Right lobe of liver (tissue), 6 donors: Measurements from ENCODE around the gene GALNT10. TPM values are rescaled to one million over a fixed set of nuclear protein-coding genes. Genes with fewer than 3 reads are reported as not detected.

ENCODE experiments used
- ATAC-seq, 4 donors: fragments of 200-7000 bp; cut with Tn5 transposase; one replicate each; pipeline ENCODE4 v1.9.1; 2020; ENCODE audit warnings: mild to moderate bottlenecking in 4 of 4, moderate library complexity in 4 of 4
- DNase-seq, 3 donors: peaks; one replicate each; pipeline ENCODE4 v3.0.0-alpha.2; 2020
- H3K27ac ChIP-seq, 3 donors: fragments of 200-600 bp; one replicate each; pipeline ENCODE4 v1.8.0; 2022
- H3K27me3 ChIP-seq, 2 donors: fragments of 200-600 bp; one replicate each; pipeline ENCODE4 v1.8.0; 2022
- H3K36me3 ChIP-seq, 4 donors: fragments of 200-600 bp; sonication (generic) in 1 of 4; one replicate each; pipeline versions ENCODE4 v1.5.1 to v1.8.0; 2017 to 2022; ENCODE audit warnings: control low read depth in 1 of 4
- H3K4me1 ChIP-seq, 4 donors: fragments of 200-600 bp; sonication (generic) in 1 of 4; one replicate each; pipeline versions ENCODE4 v1.5.1 to v1.8.0; 2017 to 2022; ENCODE audit warnings: control low read depth in 1 of 4
- H3K4me3 ChIP-seq, 3 donors: fragments of 200-600 bp; one replicate each; pipeline ENCODE4 v1.8.0; 2022
- H3K9me3 ChIP-seq, 4 donors: fragments of 200-600 bp; sonication (generic) in 1 of 4; one replicate each; pipeline versions ENCODE4 v1.5.1 to v1.8.0; 2017 to 2022; ENCODE audit warnings: control low read depth in 1 of 4
- POLR2A ChIP-seq: fragments of 450-650 bp; IDR thresholded peaks from one replicate; pipeline ENCODE4 v1.6.1; 2017; ENCODE audit warnings: antibody characterized with exemption, mild to moderate bottlenecking
- WGBS: methylation state at CpG from one replicate; pipeline ENCODE4 v1.1.6; 2018; ENCODE audit warnings: low coverage, low lambda C conversion rate; ENCODE audit not compliant: insufficient coverage; ENCODE audit errors: missing lambda C conversion rate; 5-methylcytosine and 5-hydroxymethylcytosine counted together
- intact Hi-C, 2 donors: fragments of 100-400 bp; cut with DNase I; formaldehyde crosslinking; loops; one replicate each; pipeline versions ENCODE4 v1.11.2 to v1.14.1; 2022
- total RNA-seq, 6 experiments: library from RNA; depleted of rRNA in 2 of 6; stranded (reverse); fragments of >200 nt in 2 of 6; fragmentation: NEBNext Ultra II Directional in 3 of 6; extraction: Animal tissue kit (Norgen Biotek cat#: 25700) in 3 of 6; gene quantifications; one replicate each; pipeline versions ENCODE4 v1.1.0 to v1.2.4, GENCODE V29; 2016 to 2023
- TF ChIP-seq, protein P1 (sequence below), 4 donors: fragments of 200-600 bp in 3 of 4; fragments of 450-650 bp in 1 of 4; IDR thresholded peaks; one replicate each; pipeline versions ENCODE4 v1.5.1 to v1.8.0; 2016 to 2022; ENCODE audit warnings: antibody characterized with exemption in 4 of 4, mild to moderate bottlenecking in 2 of 4
- donor health status: DM: no; HTN: yes; CAD: no.
- donor health status: DM: no; HTN: no; CAD: no.
- donor health status: DM: no; HTN: no; CAD: no.
- donor health status: DM: no; HTN: yes; CAD: no.
- donor health status: DM: no; HTN: yes; CAD: no.

GALNT10 gene
- total RNA-seq, 6 experiments from 2014 or later, result 4.0 to 9.7 (median 7.1) TPM

DNA sequence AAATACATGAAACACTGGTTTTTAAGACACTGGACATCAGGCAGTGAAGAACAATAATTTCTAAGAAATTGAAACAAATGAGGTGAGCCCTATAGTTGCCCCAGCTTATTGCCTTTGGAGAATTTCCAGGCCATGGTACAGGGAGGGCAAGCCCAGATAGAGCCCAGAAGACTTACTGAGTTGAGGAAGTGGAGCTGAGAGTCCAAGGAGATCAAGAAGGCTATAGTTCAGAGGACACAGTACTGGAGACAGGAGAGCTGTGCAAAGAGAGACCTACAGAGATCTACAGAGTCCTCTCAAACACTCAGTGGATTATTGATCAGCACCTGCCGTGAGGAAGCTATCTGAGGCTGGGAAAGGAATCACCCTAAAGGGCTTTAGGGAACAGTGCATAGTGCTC is 112.6 kb downstream of the GALNT10 start:
- TF ChIP-seq, protein P1, sequence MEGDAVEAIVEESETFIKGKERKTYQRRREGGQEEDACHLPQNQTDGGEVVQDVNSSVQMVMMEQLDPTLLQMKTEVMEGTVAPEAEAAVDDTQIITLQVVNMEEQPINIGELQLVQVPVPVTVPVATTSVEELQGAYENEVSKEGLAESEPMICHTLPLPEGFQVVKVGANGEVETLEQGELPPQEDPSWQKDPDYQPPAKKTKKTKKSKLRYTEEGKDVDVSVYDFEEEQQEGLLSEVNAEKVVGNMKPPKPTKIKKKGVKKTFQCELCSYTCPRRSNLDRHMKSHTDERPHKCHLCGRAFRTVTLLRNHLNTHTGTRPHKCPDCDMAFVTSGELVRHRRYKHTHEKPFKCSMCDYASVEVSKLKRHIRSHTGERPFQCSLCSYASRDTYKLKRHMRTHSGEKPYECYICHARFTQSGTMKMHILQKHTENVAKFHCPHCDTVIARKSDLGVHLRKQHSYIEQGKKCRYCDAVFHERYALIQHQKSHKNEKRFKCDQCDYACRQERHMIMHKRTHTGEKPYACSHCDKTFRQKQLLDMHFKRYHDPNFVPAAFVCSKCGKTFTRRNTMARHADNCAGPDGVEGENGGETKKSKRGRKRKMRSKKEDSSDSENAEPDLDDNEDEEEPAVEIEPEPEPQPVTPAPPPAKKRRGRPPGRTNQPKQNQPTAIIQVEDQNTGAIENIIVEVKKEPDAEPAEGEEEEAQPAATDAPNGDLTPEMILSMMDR (IDR thresholded peaks at IDR 0.05), result no peak
- no peak for TF ChIP-seq POLR2A
- Histone ChIP-seq H3K27me3 (no peaks in the 10 kb centered on the region), H3K9me3 (no peaks in the 10 kb centered on the region), H3K27ac (no peak overlapping the region), H3K4me3 (no peak overlapping the region), H3K36me3 (no peaks in the 10 kb centered on the region), H3K4me1 (no peaks in the 10 kb centered on the region)
- ATAC-seq (no peak), DNase-seq (no peak)
- intact Hi-C loops, result no loop called here
- WGBS, result 90% methylated on average over 1 of the region's 1 CpG

DNA sequence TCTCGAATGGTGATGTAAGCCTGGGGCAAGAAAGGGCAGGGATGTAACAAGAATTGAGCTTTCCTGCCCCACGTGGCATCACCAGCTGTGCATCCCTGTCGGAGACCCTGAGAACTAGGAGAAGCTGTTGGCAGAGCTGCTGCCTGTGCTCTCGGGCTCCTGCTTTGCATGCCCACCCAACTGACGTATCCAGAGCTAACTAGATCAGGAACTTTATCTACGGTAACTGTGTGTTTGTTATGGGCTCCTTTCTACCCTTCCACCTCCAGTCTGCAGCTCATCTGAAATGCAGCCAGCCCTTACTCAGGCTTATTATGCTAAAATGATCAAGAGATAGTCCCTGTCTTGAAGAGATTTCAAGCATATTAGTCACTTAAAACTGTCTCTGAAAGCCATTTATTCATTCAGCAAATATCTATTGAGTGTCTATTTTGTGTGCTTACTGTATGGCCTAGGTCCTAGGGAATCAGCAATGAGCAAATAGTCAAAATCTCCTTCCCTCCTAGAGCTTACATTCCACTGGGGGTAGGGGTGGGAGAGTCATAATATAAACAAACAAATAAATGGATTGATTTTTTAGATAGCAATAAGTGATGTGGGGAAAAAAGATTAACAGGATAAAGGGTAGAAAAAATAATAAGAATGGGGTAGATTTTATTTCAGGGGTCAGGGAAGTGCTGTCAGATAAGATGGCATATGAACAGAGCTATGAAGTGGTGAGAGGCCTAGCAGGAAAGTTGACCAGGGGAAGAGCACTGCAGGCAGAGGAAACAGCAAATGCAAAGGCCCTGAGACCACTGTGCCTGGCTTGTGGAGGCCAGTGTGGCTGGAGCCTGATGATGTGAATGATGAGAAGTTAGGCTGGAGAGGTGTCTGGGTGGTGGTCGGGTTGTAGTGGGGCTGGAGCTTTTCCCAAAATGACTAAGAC is 118.2 kb downstream of the GALNT10 start:
- 79% methylated on average over 5 of the region's 7 CpGs for WGBS
- no peaks in the 10 kb centered on the region for H3K9me3 ChIP-seq
- ATAC-seq (no peak), DNase-seq (no peak)
- intact Hi-C loops, result no loop called here
- H3K4me1 ChIP-seq, result no peaks in the 10 kb centered on the region
- no peak overlapping the region for H3K27ac ChIP-seq
- no peaks in the 10 kb centered on the region for H3K27me3 ChIP-seq
- TF ChIP-seq, protein P1 (IDR thresholded peaks at IDR 0.05), result no peak
- no peak for TF ChIP-seq POLR2A
- H3K36me3 ChIP-seq, result no peaks in the 10 kb centered on the region
- H3K4me3 ChIP-seq, result no peak overlapping the region

DNA sequence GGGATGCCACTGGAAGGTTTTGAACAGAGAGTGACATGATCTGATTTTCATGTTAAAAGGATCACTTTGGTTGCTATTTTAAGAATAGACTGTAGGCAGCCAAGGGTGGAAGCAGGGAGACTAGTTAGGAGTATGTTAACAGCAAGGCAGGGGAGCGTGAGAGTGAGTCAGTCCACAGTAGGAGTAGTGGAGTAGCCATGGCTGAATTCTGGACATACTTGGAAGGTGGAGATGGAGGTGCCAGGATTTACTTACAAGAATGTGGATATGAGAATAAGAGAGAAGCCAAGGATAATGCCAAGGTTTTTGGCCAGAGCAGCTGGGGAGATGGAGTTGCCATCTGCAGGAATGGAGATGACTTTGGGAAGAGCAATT is 118.8 kb downstream of the GALNT10 start:
- Histone ChIP-seq H3K36me3 (no peaks in the 10 kb centered on the region), H3K4me1 (no peaks in the 10 kb centered on the region), H3K27me3 (no peaks in the 10 kb centered on the region), H3K27ac (no peak overlapping the region), H3K4me3 (no peak overlapping the region), H3K9me3 (no peaks in the 10 kb centered on the region)
- DNase-seq (no peak), ATAC-seq (no peak)
- no peak for TF ChIP-seq POLR2A
- TF ChIP-seq, protein P1 (IDR thresholded peaks at IDR 0.05), result no peak
- 100% methylated on average over 1 of the region's 1 CpG for WGBS
- intact Hi-C loops, result no loop called here

DNA sequence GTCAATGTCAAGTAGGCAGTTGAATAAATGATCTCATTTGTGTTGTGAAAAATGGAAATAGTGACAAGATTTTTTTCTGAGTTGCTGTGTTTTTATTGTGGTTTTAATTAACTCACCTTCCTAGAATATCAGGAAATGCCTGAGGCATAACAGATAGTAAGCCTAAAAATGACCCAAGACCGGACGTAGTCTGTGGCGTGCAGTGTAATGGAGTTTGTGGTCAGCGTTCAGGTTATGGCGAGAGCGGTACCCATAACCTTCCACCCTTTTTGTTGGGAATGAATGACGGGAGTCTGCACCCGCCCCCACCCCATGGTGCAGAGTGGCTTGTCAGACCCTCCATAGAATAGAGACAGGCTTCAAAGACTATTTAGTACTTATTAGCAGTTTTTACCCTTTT is 119.3 kb downstream of the GALNT10 start:
- ATAC-seq (no peak), DNase-seq (no peak)
- H3K9me3 ChIP-seq, result no peaks in the 10 kb centered on the region
- H3K27me3 ChIP-seq, result no peaks in the 10 kb centered on the region
- 63% methylated on average over 8 of the region's 8 CpGs for WGBS
- no peak overlapping the region for H3K4me3 ChIP-seq
- no peaks in the 10 kb centered on the region for H3K4me1 ChIP-seq
- intact Hi-C loops, result no loop called here
- H3K36me3 ChIP-seq, result no peaks in the 10 kb centered on the region
- no peak for TF ChIP-seq POLR2A
- TF ChIP-seq, protein P1 (IDR thresholded peaks at IDR 0.05), result no peak
- H3K27ac ChIP-seq, result no peak overlapping the region
